Mesodermal cell (in vitro differentiated cells): ENCODE data around the gene DAZ2. TPM values are rescaled to one million over a fixed set of nuclear protein-coding genes. Genes with fewer than 3 reads are reported as not detected.
"Not testable (repeated sequence)": the region's sequence is repeated elsewhere in the genome, so short reads cannot be mapped to it uniquely, and the experiment has no call there.

ENCODE experiments used
- H3K27ac ChIP-seq: 2 replicates; pipeline ENCODE4 v1.7.0; 2013; ENCODE audit warnings: mild to moderate bottlenecking, low read depth, low read length, moderate library complexity; ENCODE audit not compliant: severe bottlenecking
- H3K36me3 ChIP-seq: 2 replicates; pipeline ENCODE4 v1.7.1; 2013; ENCODE audit warnings: mild to moderate bottlenecking, low read length, moderate library complexity; ENCODE audit not compliant: control insufficient read depth, insufficient read depth
- H3K4me1 ChIP-seq: one replicate; pipeline ENCODE4 v1.7.1; 2013; ENCODE audit warnings: mild to moderate bottlenecking, low read length; ENCODE audit not compliant: insufficient read depth, control insufficient read depth, poor library complexity, severe bottlenecking
- H3K4me3 ChIP-seq: 2 replicates; pipeline ENCODE4 v1.7.0; 2013; ENCODE audit warnings: low read length, control low read depth, mild to moderate bottlenecking; ENCODE audit not compliant: insufficient read depth, poor library complexity, severe bottlenecking; ENCODE audit errors: extremely low read depth
- H3K9me3 ChIP-seq: 2 replicates; pipeline ENCODE4 v1.7.1; 2013; ENCODE audit warnings: mild to moderate bottlenecking, low read length, moderate library complexity; ENCODE audit not compliant: control insufficient read depth
- WGBS, 2 experiments: methylation state at CpG; one replicate each; pipeline ENCODE4 v1.1.5; 2013; ENCODE audit warnings: missing lambda C conversion rate in 2 of 2; ENCODE audit not compliant: insufficient coverage in 2 of 2; 5-methylcytosine and 5-hydroxymethylcytosine counted together
- polyA plus RNA-seq, 2 experiments: library from polyadenylated mRNA; stranded (reverse); fragments of 50-300 nt; gene quantifications; one replicate each; pipeline ENCODE4 v1.2.3, GENCODE V29; 2013

The DAZ2 gene
- polyA plus RNA-seq (2013, experiment 1 of 2), result not detected
- polyA plus RNA-seq (2013, experiment 2 of 2), result not detected

- no CpG with 5 or more reads among the region's 23 CpGs for WGBS, 2 experiments
- H3K36me3 ChIP-seq, H3K4me3 ChIP-seq: not testable (repeated sequence)
Measured at GRCh38 chrY:23219233-23219632, at the start of gene DAZ2. Gene DAZ2 (plus strand): TSS chrY:23219533. CDS start chrY:23219741, 208 bp downstream.

GRCh38 chrY:23198908-23199307, 20.4 kb upstream of the DAZ2 start, which contains the start of gene DAZ1:
Gene DAZ1 (minus strand): TSS chrY:23199008. CDS start chrY:23198800, 208 bp downstream.
- not testable (repeated sequence) for H3K27ac ChIP-seq, H3K4me3 ChIP-seq, H3K36me3 ChIP-seq, H3K9me3 ChIP-seq, H3K4me1 ChIP-seq
- WGBS, 2 experiments, result no CpG with 5 or more reads among the region's 23 CpGs

More at GRCh38 chrY:23219233-23219632, at the start of gene DAZ2:
- not testable (repeated sequence) for H3K9me3 ChIP-seq, H3K27ac ChIP-seq, H3K4me1 ChIP-seq

GRCh38 chrY:23207455-23207854, 11.9 kb upstream of the DAZ2 start:
- H3K9me3 ChIP-seq, result not testable (repeated sequence)
- WGBS, 2 experiments, result no CpG with 5 or more reads among the region's 4 CpGs

GRCh38 chrY:23209802-23210495, 9.4 kb upstream of the DAZ2 start:
- H3K4me3 ChIP-seq, H3K9me3 ChIP-seq, H3K36me3 ChIP-seq, H3K4me1 ChIP-seq, H3K27ac ChIP-seq: not testable (repeated sequence)
- no CpG with 5 or more reads among the region's 4 CpGs for WGBS, 2 experiments

More at GRCh38 chrY:23207455-23207854, 11.9 kb upstream of the DAZ2 start:
- H3K4me3 ChIP-seq, H3K27ac ChIP-seq, H3K4me1 ChIP-seq, H3K36me3 ChIP-seq: not testable (repeated sequence)

GRCh38 chrY:23210681-23211080, 8.7 kb upstream of the DAZ2 start:
- not testable (repeated sequence) for H3K9me3 ChIP-seq, H3K36me3 ChIP-seq, H3K4me1 ChIP-seq, H3K4me3 ChIP-seq, H3K27ac ChIP-seq
- WGBS, 2 experiments, result no CpG with 5 or more reads among the region's 4 CpGs
